Fibroblast of mammary gland (primary cell): ENCODE measurements around the gene PKN1.
"Not testable (repeated sequence)": the region's sequence is repeated elsewhere in the genome, so short reads cannot be mapped to it uniquely, and the experiment has no call there.

ENCODE experiments used
- DNase-seq: peaks from one replicate; pipeline ENCODE4 v3.0.0-alpha.2; 2010; ENCODE audit warnings: low read depth
- H3K4me3 ChIP-seq: 2 replicates; pipeline ENCODE4 v1.5.1; 2011; ENCODE audit warnings: low read depth, mild to moderate bottlenecking, low read length, moderate library complexity; ENCODE audit not compliant: control insufficient read depth
- TF ChIP-seq, protein P1 (sequence below): conservative IDR thresholded peaks from 2 replicates; pipeline ENCODE4 v1.5.1; 2011; ENCODE audit warnings: low read depth, low read length, inconsistent platforms; ENCODE audit not compliant: control insufficient read depth, insufficient read depth

PKN1 gene

GRCh38 chr19:14450876-14451275 is 17.8 kb downstream of the PKN1 start:
- DNase-seq = no peak
- TF ChIP-seq, protein P1, sequence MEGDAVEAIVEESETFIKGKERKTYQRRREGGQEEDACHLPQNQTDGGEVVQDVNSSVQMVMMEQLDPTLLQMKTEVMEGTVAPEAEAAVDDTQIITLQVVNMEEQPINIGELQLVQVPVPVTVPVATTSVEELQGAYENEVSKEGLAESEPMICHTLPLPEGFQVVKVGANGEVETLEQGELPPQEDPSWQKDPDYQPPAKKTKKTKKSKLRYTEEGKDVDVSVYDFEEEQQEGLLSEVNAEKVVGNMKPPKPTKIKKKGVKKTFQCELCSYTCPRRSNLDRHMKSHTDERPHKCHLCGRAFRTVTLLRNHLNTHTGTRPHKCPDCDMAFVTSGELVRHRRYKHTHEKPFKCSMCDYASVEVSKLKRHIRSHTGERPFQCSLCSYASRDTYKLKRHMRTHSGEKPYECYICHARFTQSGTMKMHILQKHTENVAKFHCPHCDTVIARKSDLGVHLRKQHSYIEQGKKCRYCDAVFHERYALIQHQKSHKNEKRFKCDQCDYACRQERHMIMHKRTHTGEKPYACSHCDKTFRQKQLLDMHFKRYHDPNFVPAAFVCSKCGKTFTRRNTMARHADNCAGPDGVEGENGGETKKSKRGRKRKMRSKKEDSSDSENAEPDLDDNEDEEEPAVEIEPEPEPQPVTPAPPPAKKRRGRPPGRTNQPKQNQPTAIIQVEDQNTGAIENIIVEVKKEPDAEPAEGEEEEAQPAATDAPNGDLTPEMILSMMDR = no peak

GRCh38 chr19:14452303-14452702 is 19.2 kb downstream of the PKN1 start:
- DNase-seq = not testable (repeated sequence)

More at GRCh38 chr19:14450876-14451275, 17.8 kb downstream of the PKN1 start:
- no peak overlapping the region for H3K4me3 ChIP-seq

DNA sequence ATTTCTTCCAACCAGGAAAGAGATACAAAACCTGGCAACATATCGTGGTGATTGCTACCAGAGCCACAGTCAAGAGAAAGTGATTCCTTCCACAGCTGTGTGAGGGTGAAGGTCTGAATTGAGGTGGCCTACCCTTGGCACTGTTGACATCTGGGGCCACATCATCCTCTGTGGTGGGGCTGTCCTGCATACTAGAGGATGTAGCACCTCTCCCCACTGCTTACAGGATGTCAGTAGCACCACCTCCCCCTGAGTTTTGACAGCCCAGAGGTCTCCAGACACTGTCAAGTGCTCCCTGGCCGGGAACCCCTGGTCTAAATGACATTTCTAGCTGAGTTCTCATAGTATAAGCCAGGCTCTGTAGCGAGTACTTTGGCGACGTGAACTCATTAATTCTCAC is 26.6 kb downstream of the PKN1 start:
- TF ChIP-seq, protein P1 = no peak
- no peak for DNase-seq
- H3K4me3 ChIP-seq = no peak overlapping the region

More at GRCh38 chr19:14452303-14452702, 19.2 kb downstream of the PKN1 start:
- not testable (repeated sequence) for H3K4me3 ChIP-seq

DNA sequence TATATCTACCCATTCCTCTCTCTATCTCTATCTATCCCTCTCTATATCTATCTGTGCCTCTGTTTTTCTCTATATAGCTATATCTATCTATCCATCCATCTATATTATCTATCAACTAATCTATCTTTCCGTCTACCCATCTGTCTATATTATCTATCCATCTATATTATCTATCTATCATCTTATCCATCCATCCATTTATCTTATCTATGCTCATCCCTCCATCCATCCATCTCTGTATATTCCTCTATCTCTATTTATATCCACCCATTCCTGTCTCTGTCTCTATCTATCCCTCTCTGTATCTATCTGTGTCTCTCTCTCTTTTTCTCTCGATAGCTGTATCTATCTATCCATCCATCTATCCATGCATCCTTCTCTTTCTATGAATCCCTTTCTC is 27.8 kb downstream of the PKN1 start:
- H3K4me3 ChIP-seq = no peak overlapping the region
- no peak for DNase-seq
- TF ChIP-seq, protein P1 = no peak

DNA sequence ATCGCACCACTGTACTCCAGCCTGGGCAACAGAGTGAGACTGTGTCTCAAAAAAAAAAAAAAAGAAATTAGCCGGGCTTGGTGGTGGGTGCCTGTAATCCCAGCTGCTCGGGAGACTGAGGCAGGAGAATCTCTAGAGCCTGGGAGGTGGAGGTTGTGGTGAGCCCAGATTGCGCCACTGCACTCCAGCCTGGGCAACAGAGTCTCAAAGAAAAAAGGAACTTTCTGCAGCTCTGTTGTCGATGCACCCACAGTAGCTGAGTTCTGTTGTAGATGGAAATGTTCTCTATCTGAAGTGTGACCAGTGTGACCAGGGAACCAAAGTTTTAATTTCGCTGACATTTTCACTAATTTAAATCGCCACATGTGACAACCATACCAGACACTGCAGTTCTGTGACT is 29.3 kb downstream of the PKN1 start:
- not testable (repeated sequence) for H3K4me3 ChIP-seq, DNase-seq

GRCh38 chr19:14463747-14464146 is 30.6 kb downstream of the PKN1 start:
- TF ChIP-seq, protein P1 = no peak
- no peak for DNase-seq
- H3K4me3 ChIP-seq = no peak overlapping the region

- TF ChIP-seq, protein P1 = no peak
- no peak overlapping the region for H3K4me3 ChIP-seq
- DNase-seq = no peak
These were observed 34.3 kb downstream of the PKN1 start for GRCh38 chr19:14467391-14467790.

- no peak for DNase-seq
- H3K4me3 ChIP-seq = no peak overlapping the region
- TF ChIP-seq, protein P1 = no peak
These were observed 34.7 kb downstream of the PKN1 start for GRCh38 chr19:14467816-14468215.
